Tibial nerve (tissue), 4 donors: ENCODE measurements around the gene ARMH1. TPM values are rescaled to one million over a fixed set of nuclear protein-coding genes. Genes with fewer than 3 reads are reported as not detected.
A peak's percentile ranks its signal among the peaks of the same experiment; 100 is the strongest.

Experiments used
- DNase-seq, 2 donors: peaks; one replicate each; pipeline ENCODE4 v3.0.0-alpha.2; 2019; ENCODE audit warnings: low spot score in 2 of 2
- H3K27ac ChIP-seq, 4 donors: fragments of 200-600 bp; sonication (generic) in 3 of 4; one replicate each; pipeline ENCODE4 v1.5.1; 2017 to 2019; ENCODE audit warnings: mild to moderate bottlenecking in 1 of 4
- H3K27me3 ChIP-seq, 2 donors: fragments of 200-600 bp; sonication (generic) in 1 of 2; one replicate each; pipeline versions ENCODE4 v1.5.1 to v1.6.0; 2017 to 2019
- H3K36me3 ChIP-seq, 3 donors: fragments of 200-600 bp; sonication (generic); one replicate each; pipeline ENCODE4 v1.5.1; 2018 to 2019
- H3K4me1 ChIP-seq, 4 donors: fragments of 200-600 bp; sonication (generic) in 3 of 4; one replicate each; pipeline ENCODE4 v1.5.1; 2017 to 2019
- H3K4me3 ChIP-seq, 4 donors: fragments of 200-600 bp; sonication (generic) in 3 of 4; one replicate each; pipeline ENCODE4 v1.5.1; 2017 to 2019; ENCODE audit warnings: mild to moderate bottlenecking in 1 of 4, moderate library complexity in 1 of 4
- H3K9me3 ChIP-seq, 4 donors: fragments of 200-600 bp; sonication (generic) in 3 of 4; one replicate each; pipeline ENCODE4 v1.5.1; 2017 to 2019
- CTCF ChIP-seq, 5 experiments: fragments of 200-600 bp in 3 of 5; fragments of 450-650 bp in 2 of 5; sonication (generic) in 3 of 5; IDR thresholded peaks; one replicate each; pipeline ENCODE4 v1.5.1; 2016 to 2019; ENCODE audit warnings: antibody characterized with exemption in 5 of 5, mild to moderate bottlenecking in 3 of 5, moderate library complexity in 2 of 5
- EP300 ChIP-seq, 2 donors: sonication (generic); formaldehyde crosslinking; IDR thresholded peaks; one replicate each; pipeline ENCODE4 v1.6.1; 2017; ENCODE audit warnings: antibody characterized with exemption in 2 of 2, mild to moderate bottlenecking in 1 of 2
- POLR2A ChIP-seq, 2 donors: fragments of 450-650 bp; IDR thresholded peaks; one replicate each; pipeline ENCODE4 v1.6.1; 2017; ENCODE audit warnings: antibody characterized with exemption in 2 of 2, mild to moderate bottlenecking in 2 of 2, moderate library complexity in 2 of 2
- WGBS, 2 donors: methylation state at CpG; one replicate each; pipeline ENCODE4 v1.1.5; 2018; 5-methylcytosine and 5-hydroxymethylcytosine counted together
- total RNA-seq, 4 donors: library from RNA; depleted of rRNA; stranded (reverse); fragments of >200 nt; gene quantifications; one replicate each; pipeline ENCODE4 v1.1.0, GENCODE V29; 2016

The ARMH1 gene
- 1 to 10 TPM in 3 of 4 donors, under 1 TPM in 1; 0.66 to 7.1 (median 2.9) TPM for total RNA-seq

- WGBS, 2 donors: 2 to 3% methylated on average over 33 to 56 of the region's 56 CpGs
- Histone ChIP-seq H3K4me1 (peaks cover 0 to 73% (median 34%) of the 10 kb centered on the region in 4 donors), H3K27me3 (no peaks in the 10 kb centered on the region), H3K27ac (peak within 1 kb of the TSS; percentile 93 to 99 (median 98)), H3K9me3 (no peaks in the 10 kb centered on the region), H3K36me3 (peaks cover 0 to 1% (median 0%) of the 10 kb centered on the region in 3 donors), H3K4me3 (peak within 1 kb of the TSS; percentile 60 to 78 (median 72))
- TF ChIP-seq EP300 (IDR thresholded peaks at IDR 0.05) (peak; percentile 93 to 94), POLR2A (IDR thresholded peaks at IDR 0.05) (peak; percentile 51 to 77), CTCF (IDR thresholded peaks at IDR 0.05) (peak in 2 of 5 experiments; percentile 10 to 43)
- DNase-seq: peak; percentile 98 to 99
Measured at GRCh38 chr1:44674113-44675000, at the start of gene ARMH1, which contains the start of gene TMEM53. ARMH1 (plus strand) TSS chr1:44674714; CDS start chr1:44689698, 14,984 bp downstream. TMEM53 (minus strand) TSS chr1:44674481; CDS start chr1:44674391, 90 bp downstream.

- H3K4me1 ChIP-seq: no peaks in the 10 kb centered on the region
- no peaks in the 10 kb centered on the region for H3K27me3 ChIP-seq
- no peak overlapping the region for H3K27ac ChIP-seq
- TF ChIP-seq POLR2A (IDR thresholded peaks at IDR 0.05): no peak
- no peak for TF ChIP-seq CTCF (IDR thresholded peaks at IDR 0.05)
- TF ChIP-seq EP300 (IDR thresholded peaks at IDR 0.05): no peak
- H3K36me3 ChIP-seq: no peaks in the 10 kb centered on the region
- no peak overlapping the region for H3K4me3 ChIP-seq
- no peaks in the 10 kb centered on the region for H3K9me3 ChIP-seq
- 87 to 89% methylated on average over 7 of the region's 7 CpGs for WGBS, 2 donors
- no peak for DNase-seq
Measured at GRCh38 chr1:44625348-44625747, 49.2 kb upstream of the ARMH1 start.

GRCh38 chr1:44628962-44629756 is 45.4 kb upstream of the ARMH1 start:
- no peaks in the 10 kb centered on the region for H3K27me3 ChIP-seq
- DNase-seq: no peak
- peaks cover 0 to 9% (median 0%) of the 10 kb centered on the region in 3 donors for H3K36me3 ChIP-seq
- no peak overlapping the region for H3K27ac ChIP-seq
- 83 to 89% methylated on average over 5 of the region's 5 CpGs for WGBS, 2 donors
- TF ChIP-seq CTCF (IDR thresholded peaks at IDR 0.05) (no peak), EP300 (IDR thresholded peaks at IDR 0.05) (no peak), POLR2A (IDR thresholded peaks at IDR 0.05) (no peak)
- no peaks in the 10 kb centered on the region for H3K9me3 ChIP-seq
- H3K4me1 ChIP-seq: peaks cover 0 to 24% (median 10%) of the 10 kb centered on the region in 4 donors
- H3K4me3 ChIP-seq: no peak overlapping the region

GRCh38 chr1:44630116-44630515 is 44.4 kb upstream of the ARMH1 start:
- TF ChIP-seq POLR2A (IDR thresholded peaks at IDR 0.05): no peak
- TF ChIP-seq EP300 (IDR thresholded peaks at IDR 0.05): no peak
- TF ChIP-seq CTCF (IDR thresholded peaks at IDR 0.05): no peak
- Histone ChIP-seq H3K27me3 (no peaks in the 10 kb centered on the region), H3K4me1 (peaks cover 0 to 32% (median 10%) of the 10 kb centered on the region in 4 donors), H3K9me3 (no peaks in the 10 kb centered on the region), H3K27ac (no peak overlapping the region), H3K4me3 (no peak overlapping the region), H3K36me3 (peaks cover 0 to 18% (median 0%) of the 10 kb centered on the region in 3 donors)
- no peak for DNase-seq
- 94 to 98% methylated on average over 2 of the region's 2 CpGs for WGBS, 2 donors
